KMS-11 (cell line): ENCODE data around the gene RNU6-9.

Experiments
- H2AFZ ChIP-seq: fragments of 200-600 bp; sonication (generic); 2 replicates; pipeline ENCODE4 v1.6.1; 2016; ENCODE audit warnings: antibody characterized with exemption, mixed run types, low read depth
- H3K27ac ChIP-seq: fragments of 200-600 bp; sonication (generic); 2 replicates; pipeline ENCODE4 v1.6.1; 2016; ENCODE audit warnings: mild to moderate bottlenecking, mixed run types
- H3K27me3 ChIP-seq: fragments of 200-600 bp; sonication (generic); 2 replicates; pipeline ENCODE4 v1.6.1; 2017; ENCODE audit warnings: mild to moderate bottlenecking, low read depth, mixed run types, moderate library complexity; ENCODE audit not compliant: insufficient read depth
- H3K36me3 ChIP-seq: fragments of 200-600 bp; sonication (generic); 2 replicates; pipeline ENCODE4 v1.6.1; 2017; ENCODE audit warnings: mild to moderate bottlenecking, mixed run types; ENCODE audit not compliant: insufficient read depth
- H3K4me1 ChIP-seq: fragments of 200-600 bp; sonication (generic); 2 replicates; pipeline ENCODE4 v1.6.1; 2016; ENCODE audit warnings: mild to moderate bottlenecking, low read depth, mixed run types; ENCODE audit not compliant: poor library complexity, severe bottlenecking
- H3K4me2 ChIP-seq: fragments of 200-600 bp; sonication (generic); 2 replicates; pipeline ENCODE4 v1.7.0; 2016; ENCODE audit warnings: mild to moderate bottlenecking, mixed run types
- H3K4me3 ChIP-seq: fragments of 200-600 bp; sonication (generic); IDR thresholded peaks from 2 replicates; pipeline ENCODE4 v1.6.1; 2017; ENCODE audit warnings: low read depth, low read length, mixed read lengths; ENCODE audit not compliant: insufficient read depth
- H3K79me2 ChIP-seq: fragments of 200-600 bp; sonication (generic); 2 replicates; pipeline ENCODE4 v1.6.1; 2016; ENCODE audit warnings: low read depth, mixed run types; ENCODE audit not compliant: insufficient read depth
- H3K9ac ChIP-seq: fragments of 200-600 bp; sonication (generic); 2 replicates; pipeline ENCODE4 v1.6.1; 2016; ENCODE audit warnings: mild to moderate bottlenecking, mixed run types
- H4K20me1 ChIP-seq: fragments of 200-600 bp; sonication (generic); 2 replicates; pipeline ENCODE4 v1.6.1; 2016; ENCODE audit warnings: mild to moderate bottlenecking, mixed run types; ENCODE audit not compliant: insufficient read depth
- TF ChIP-seq, protein P1 (sequence below): fragments of 200-600 bp; sonication (generic); conservative IDR thresholded peaks from 2 replicates; pipeline ENCODE4 v1.6.1; 2017; ENCODE audit warnings: low read depth, mild to moderate bottlenecking, antibody characterized with exemption, low read length, moderate library complexity, mixed read lengths

RNU6-9 gene

GRCh38 chr19:933553-933882 lies 40.2 kb downstream of the RNU6-9 start:
- no peaks in the 10 kb centered on the region for H3K79me2 ChIP-seq
- no peaks in the 10 kb centered on the region for H3K27me3 ChIP-seq
- TF ChIP-seq, protein P1, sequence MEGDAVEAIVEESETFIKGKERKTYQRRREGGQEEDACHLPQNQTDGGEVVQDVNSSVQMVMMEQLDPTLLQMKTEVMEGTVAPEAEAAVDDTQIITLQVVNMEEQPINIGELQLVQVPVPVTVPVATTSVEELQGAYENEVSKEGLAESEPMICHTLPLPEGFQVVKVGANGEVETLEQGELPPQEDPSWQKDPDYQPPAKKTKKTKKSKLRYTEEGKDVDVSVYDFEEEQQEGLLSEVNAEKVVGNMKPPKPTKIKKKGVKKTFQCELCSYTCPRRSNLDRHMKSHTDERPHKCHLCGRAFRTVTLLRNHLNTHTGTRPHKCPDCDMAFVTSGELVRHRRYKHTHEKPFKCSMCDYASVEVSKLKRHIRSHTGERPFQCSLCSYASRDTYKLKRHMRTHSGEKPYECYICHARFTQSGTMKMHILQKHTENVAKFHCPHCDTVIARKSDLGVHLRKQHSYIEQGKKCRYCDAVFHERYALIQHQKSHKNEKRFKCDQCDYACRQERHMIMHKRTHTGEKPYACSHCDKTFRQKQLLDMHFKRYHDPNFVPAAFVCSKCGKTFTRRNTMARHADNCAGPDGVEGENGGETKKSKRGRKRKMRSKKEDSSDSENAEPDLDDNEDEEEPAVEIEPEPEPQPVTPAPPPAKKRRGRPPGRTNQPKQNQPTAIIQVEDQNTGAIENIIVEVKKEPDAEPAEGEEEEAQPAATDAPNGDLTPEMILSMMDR: no peak
- H3K9ac ChIP-seq: no peak overlapping the region
- no peak overlapping the region for H3K4me3 ChIP-seq
- no peaks in the 10 kb centered on the region for H4K20me1 ChIP-seq
- H3K4me1 ChIP-seq: no peaks in the 10 kb centered on the region
- no peaks in the 10 kb centered on the region for H3K36me3 ChIP-seq
- no peak overlapping the region for H3K27ac ChIP-seq
- H3K4me2 ChIP-seq: no peak overlapping the region
- H2AFZ ChIP-seq: no peak overlapping the region

DNA sequence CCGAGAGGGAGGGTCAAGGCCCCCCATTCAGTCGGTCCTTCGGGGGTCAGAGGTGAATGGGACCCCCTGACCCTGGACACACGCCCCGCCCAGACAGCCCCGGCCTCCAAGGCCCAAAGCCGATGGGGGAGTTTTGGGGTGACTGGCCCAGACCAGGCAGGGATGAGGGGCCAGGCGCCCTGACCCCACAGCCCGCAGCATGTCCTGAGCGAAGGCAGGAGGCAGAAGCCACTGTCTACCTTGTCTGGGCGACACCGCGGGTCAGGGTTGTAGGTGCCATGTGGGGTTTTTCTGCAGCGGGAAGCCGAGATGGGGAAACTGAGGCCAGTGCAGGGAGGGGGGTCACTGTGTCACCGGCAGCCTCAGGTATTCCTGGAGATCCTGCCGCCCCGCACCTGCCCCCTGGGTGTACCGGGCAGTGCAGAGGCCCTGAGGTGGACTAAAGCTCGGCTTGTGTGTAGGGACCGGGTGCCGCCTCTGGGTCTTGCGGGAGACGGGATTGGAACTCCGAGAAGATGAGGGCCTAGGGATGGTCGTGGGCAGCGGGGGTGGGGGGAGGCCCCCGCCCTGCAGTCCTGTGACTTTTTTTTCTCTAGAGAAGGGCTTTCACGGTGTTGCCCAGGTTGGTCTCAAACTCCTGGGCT lies 41.0 kb downstream of the RNU6-9 start:
- H2AFZ ChIP-seq: no peak overlapping the region
- H3K4me1 ChIP-seq: no peaks in the 10 kb centered on the region
- no peak overlapping the region for H3K27ac ChIP-seq
- H3K27me3 ChIP-seq: no peaks in the 10 kb centered on the region
- H3K36me3 ChIP-seq: no peaks in the 10 kb centered on the region
- no peak overlapping the region for H3K4me2 ChIP-seq
- TF ChIP-seq, protein P1: no peak
- no peaks in the 10 kb centered on the region for H4K20me1 ChIP-seq
- no peak overlapping the region for H3K9ac ChIP-seq
- no peaks in the 10 kb centered on the region for H3K79me2 ChIP-seq
- H3K4me3 ChIP-seq: no peak overlapping the region

- peaks cover 3% of the 10 kb centered on the region for H3K4me1 ChIP-seq
- no peak overlapping the region for H3K9ac ChIP-seq
- TF ChIP-seq, protein P1: no peak
- no peak overlapping the region for H2AFZ ChIP-seq
- no peaks in the 10 kb centered on the region for H3K36me3 ChIP-seq
- H3K27ac ChIP-seq: no peak overlapping the region
- H3K4me3 ChIP-seq: no peak overlapping the region
- no peaks in the 10 kb centered on the region for H3K79me2 ChIP-seq
- no peak overlapping the region for H3K4me2 ChIP-seq
- no peaks in the 10 kb centered on the region for H3K27me3 ChIP-seq
- H4K20me1 ChIP-seq: no peaks in the 10 kb centered on the region
These were observed 41.7 kb downstream of the RNU6-9 start for GRCh38 chr19:934865-935479.

GRCh38 chr19:936175-936546 lies 42.9 kb downstream of the RNU6-9 start:
- Histone ChIP-seq H3K4me1 (peaks cover 12% of the 10 kb centered on the region), H3K27ac (no peak overlapping the region), H2AFZ (no peak overlapping the region), H3K4me3 (no peak overlapping the region), H3K9ac (no peak overlapping the region), H4K20me1 (no peaks in the 10 kb centered on the region), H3K36me3 (no peaks in the 10 kb centered on the region), H3K27me3 (no peaks in the 10 kb centered on the region), H3K4me2 (no peak overlapping the region), H3K79me2 (no peaks in the 10 kb centered on the region)
- TF ChIP-seq, protein P1: no peak
